ENCODE data around the gene ATG101.

GRCh38 chr12:52062167-52063081, 7.4 kb upstream of the ATG101 start:
- TF ChIP-seq CTCF (conservative IDR thresholded peaks at IDR 0.05; ENCODE audit: low read length): no peak
- TF ChIP-seq EZH2phosphoT487 (IDR thresholded peaks at IDR 0.05; ENCODE audit: borderline replicate concordance, low read depth, low read length): no peak

Data from OCI-LY7 (cell line).